ENCODE data around the gene POLA1.

POLA1 gene

GRCh38 chrX:24982306-24982965 lies 288.7 kb downstream of the POLA1 start:
- DNase-seq, result no peak

DNA sequence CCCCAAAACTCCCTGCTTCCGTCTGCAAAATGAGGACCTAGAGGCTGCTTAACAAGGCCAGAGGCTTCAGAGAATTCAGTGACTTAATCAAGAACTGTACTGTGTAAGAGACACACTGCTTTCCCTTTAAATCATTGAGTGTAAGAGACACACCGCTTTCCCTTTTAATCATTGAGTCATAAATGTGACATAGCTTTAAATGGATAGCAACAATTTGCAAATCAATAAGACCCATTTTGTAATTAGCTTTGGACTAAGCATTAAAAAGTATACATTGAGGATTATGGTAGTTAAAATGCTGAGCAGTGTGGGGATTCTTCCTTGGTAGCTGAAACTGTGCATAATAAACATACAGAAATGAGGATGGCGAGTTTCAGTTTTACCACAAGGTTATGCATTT lies 290.2 kb downstream of the POLA1 start:
- DNase-seq, result no peak

- DNase-seq, result no peak
Measured at GRCh38 chrX:24985120-24985519, 291.4 kb downstream of the POLA1 start.

DNA sequence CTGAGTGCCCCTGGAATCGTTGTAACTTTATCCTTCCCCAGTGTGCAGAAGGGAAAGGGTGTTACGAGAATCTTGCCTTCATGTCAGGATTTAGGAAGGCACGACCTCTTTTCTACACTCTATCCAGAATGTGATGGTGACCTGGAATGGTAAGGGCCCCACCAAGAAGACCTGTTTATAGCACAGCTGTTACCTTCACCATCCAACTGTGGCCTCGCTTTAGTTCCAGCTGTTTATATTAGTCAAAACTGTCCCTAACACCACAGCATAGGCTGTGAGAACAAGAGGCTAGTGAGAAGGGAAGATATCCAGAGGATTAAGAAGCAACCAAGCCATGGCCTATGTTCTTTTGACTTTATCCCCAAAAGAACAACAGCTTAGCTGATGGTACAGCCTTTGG lies 294.0 kb downstream of the POLA1 start:
- DNase-seq, result no peak

DNA sequence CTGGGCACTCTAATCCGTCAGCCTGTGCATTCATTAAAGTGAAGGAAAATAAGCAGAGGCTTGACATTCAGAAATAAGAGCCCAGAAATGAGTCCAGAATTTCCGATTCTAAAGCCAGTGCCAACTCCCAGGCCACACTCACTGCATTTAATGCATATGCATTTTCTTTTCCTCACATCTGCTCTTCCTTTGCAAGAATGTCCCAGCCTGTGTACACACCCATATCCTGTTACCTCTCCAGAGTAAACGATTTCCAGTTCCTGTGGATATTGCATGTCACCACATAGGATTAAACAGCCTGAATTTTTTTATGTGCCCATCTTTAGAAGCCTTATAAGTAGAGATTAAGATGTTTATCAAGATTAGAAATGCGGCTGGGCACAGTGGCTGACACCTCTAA lies 294.6 kb downstream of the POLA1 start:
- DNase-seq, result no peak

- DNase-seq, result peak; percentile 37
Measured at GRCh38 chrX:24990535-24990934, 296.8 kb downstream of the POLA1 start.

DNA sequence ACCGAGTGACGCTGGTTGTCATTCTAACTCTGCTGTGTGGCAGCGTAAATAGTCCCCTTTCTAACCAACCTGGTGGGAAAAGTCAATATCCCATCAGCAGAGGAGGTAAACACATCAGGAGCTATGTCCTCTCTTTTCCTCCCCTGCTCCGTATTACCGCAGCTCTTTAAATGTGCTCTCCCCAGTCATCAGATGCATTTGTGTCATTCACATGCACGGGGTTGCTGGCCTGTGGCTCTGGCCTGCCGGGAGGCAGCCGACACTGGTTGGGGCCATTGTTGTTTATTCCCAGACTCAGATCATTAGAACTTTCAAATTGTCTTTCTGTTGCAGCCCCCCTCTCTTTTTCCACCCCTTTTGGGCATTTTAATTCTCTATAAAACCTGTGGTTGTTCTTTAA lies 300.2 kb downstream of the POLA1 start:
- no peak for DNase-seq

DNA sequence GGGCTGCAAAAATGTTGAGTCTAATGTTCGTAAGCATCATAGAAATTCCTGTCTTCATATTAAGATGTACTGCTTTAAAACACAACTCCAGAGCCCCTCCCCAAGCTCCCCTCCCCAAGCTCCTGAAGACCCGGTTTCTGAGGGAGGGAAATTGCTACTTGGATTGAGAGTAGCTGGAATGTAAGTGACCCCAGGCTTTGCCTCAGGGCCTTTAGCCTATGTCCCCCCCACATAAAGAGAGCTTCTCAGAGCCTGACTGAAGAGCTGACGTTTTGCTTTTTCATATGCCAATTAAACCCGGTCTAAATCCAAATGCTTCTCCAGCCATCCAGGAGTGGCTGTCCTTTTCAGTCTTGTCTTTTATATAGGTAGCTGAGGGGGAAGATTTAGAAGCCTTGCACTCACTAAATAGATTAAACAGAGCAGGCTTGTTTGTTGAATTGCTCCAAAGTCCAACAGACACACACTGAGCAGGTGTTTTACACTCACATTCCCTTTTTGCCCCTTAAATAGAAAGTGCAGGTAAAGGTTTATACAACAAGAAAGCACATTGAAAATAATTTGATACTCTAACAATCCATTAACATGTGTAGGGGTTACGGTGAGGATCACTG lies 302.5 kb downstream of the POLA1 start:
- no peak for DNase-seq

DNA sequence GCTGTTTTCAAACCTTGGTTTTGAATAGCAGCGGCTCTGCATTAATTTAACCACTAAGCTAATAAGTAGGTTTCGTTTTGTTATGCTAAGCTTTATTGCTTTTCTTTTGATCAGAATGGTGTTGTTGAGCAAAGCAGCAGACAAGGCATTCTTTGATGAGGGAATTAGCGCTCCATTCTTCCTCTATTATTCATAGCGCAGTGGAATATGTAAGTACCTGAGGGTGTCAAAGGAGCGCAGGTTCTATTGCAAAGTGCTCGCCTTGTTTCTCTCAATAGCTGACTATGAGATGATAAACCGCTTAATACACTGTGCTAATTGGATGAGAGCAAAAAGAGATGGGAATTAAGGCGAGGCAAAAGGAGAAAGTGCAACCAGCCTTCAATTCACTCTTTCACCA lies 305.8 kb downstream of the POLA1 start:
- no peak for DNase-seq

GRCh38 chrX:25001808-25002660 lies 308.3 kb downstream of the POLA1 start:
- DNase-seq, result no peak

- DNase-seq, result no peak
Measured at GRCh38 chrX:25002661-25003020, 308.9 kb downstream of the POLA1 start.

- DNase-seq, result no peak
Measured at GRCh38 chrX:25003066-25003849, 309.5 kb downstream of the POLA1 start.

- DNase-seq, result no peak
Measured at GRCh38 chrX:25004040-25004439, 310.3 kb downstream of the POLA1 start.

DNA sequence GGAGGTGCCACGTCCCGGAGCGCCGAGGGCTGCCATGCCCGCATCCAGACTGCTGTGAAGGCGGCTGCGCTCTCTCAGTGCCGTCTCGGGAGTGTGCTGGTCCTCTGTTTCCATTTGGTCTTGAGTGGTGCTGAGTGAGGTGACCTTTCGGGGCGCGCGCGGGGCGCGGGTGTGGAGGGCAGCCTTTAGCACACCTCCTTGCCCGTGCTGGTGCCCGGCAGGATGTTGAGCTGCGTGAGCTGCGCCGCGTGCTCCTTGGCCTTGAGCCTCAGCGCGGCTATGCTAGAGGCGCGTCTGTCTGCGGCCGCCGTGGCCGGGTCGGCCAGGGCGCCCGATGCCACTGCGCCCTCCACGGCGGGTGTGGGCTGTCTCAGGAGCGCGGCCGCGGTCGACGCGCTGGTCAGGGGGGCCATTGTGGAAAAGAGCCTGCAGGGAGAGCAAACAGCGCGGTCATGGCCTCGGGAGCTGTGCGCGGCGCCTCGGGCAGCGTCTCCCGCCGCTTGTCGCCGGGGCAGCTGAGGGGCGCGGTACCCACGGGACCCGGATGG lies 310.8 kb downstream of the POLA1 start:
- no peak for DNase-seq

GRCh38 chrX:25005034-25005381 lies 311.3 kb downstream of the POLA1 start:
- no peak for DNase-seq

DNA sequence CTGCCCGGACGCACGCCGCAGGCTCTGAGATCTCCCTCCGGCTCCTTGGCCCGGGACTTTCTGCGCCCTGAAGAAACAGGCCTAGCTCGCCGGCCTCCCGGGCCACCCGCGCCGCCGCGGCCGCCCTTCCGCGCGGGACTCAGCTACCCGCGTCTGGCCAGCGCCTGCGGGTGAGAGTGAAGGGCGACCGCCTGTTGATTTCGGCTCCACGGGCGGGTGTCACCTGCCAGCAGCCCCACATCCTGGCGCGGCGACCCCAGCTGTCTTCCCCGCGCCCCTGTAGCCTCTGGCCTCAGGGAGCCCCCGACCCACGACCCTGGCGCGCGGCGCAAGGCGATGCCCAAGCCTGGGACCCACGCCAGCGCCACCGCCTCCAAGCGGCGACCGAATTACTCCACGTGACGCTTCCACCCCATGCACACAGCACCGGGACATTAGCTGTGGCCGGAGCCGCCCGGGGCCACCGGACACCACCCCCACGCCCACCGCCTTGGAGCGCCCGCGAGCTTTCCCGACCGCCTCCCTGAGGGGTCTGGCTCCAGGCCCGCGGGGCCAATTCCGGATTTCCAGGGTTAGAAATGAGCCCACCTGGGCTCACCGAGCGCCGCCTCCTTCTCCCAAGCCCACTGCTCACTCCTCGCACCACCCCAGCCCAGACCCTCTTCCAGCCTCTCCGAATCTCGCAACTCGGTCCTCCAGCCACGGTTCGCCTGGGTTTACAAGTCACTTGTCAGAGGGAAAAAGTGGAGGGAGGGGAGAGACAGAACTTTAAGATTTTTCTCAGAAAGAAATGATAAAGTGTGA lies 311.9 kb downstream of the POLA1 start:
- DNase-seq, result no peak

- no peak for DNase-seq
Measured at GRCh38 chrX:25006586-25007058, 312.9 kb downstream of the POLA1 start.

GRCh38 chrX:25007059-25008053 lies 313.6 kb downstream of the POLA1 start:
- no peak for DNase-seq

DNA sequence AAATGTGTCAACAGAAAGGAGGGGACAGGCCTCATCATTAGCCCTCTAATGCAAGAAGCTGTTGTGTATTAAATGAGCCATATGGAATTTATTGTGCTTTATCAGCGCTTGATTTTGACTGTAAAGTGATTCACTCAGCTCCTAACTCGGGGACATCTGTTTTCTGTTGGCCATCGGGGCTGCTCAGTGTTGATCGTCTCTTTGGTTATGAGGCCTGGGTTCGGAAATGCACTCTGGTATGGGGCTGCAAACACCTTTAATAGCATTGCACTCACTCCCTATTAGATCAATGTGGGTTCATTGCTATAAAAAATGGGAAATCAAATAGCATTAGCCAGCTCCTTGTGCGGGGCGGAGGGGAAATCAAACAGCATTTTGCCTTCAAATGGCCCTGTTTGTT lies 315.7 kb downstream of the POLA1 start:
- DNase-seq, result no peak

GRCh38 chrX:25010784-25011588 lies 317.3 kb downstream of the POLA1 start:
- DNase-seq, result no peak

Data from NCI-H774 (cell line).